ENCODE results near the gene ATN1.
"Not testable (repeated sequence)": the region's sequence is repeated elsewhere in the genome, so short reads cannot be mapped to it uniquely, and the experiment has no call there.

ATN1 gene

GRCh38 chr12:6904280-6905276 is 23.2 kb upstream of the ATN1 start, which contains the start of gene LRRC23:
LRRC23 (plus strand) TSS chr12:6904822; CDS start chr12:6905634, 812 bp downstream.
- peak; percentile 94 to 95 for DNase-seq (ENCODE audit: low read depth in 2 of 2, low spot score in 1 of 2)

- DNase-seq (ENCODE audit: low read depth in 2 of 2, low spot score in 1 of 2), result no peak
Measured at GRCh38 chr12:6905414-6906040, 22.2 kb upstream of the ATN1 start.

- not testable (repeated sequence) for DNase-seq (ENCODE audit: low read depth in 2 of 2, low spot score in 1 of 2)
Measured at GRCh38 chr12:6908141-6908540, 19.6 kb upstream of the ATN1 start.

GRCh38 chr12:6909421-6910145 is 18.2 kb upstream of the ATN1 start:
- no peak for DNase-seq (ENCODE audit: low read depth in 2 of 2, low spot score in 1 of 2)

GRCh38 chr12:6912164-6912935 is 15.4 kb upstream of the ATN1 start:
- DNase-seq (ENCODE audit: low read depth in 2 of 2, low spot score in 1 of 2), result no peak

- DNase-seq (ENCODE audit: low read depth in 2 of 2, low spot score in 1 of 2), result peak; percentile 61 to 81
Measured at GRCh38 chr12:6914246-6914946, 13.4 kb upstream of the ATN1 start, which contains the start of gene ENO2. ENO2 (plus strand) TSS chr12:6914580; CDS start chr12:6915833, 1,253 bp downstream.

DNA sequence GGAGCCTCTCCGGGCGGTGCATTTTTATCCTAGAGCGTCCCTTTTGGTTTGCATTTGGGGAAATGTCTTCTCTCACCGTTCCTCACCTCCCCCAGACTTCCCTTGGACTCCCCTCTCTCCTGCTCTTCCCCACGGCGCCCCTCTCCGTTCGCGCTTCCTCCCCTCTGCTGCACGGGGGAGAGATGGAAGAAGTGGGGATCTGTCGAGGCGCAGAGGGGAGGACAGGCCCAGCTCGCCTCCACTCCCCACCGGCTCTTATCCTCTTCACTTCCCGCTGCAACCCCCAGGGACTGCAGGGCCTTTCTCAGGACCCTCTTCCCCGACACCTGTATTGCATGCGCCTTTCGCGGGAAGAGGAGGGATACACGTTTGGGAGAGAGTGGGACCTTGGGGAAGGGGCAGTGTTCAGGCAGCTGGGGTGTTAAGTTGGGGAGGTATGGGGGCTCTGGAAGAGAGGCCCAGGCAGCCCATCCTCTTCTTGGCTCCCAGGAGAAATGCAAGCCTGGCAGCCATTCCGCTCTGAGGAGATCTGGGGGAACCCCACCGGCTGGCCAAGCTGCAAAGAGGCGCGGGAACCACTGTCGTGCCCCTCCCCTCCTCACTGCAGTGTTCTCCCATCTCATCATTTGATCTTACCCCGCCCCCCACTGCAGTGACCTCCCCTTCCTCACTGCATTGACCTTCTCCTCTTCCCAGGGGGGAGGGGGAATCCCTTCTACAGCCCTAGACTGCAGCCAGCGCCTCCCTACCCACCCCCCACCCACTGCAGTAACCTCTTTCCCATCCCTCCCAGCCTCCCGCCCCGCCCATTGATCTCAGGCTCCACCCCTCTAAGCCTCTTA is 12.6 kb upstream of the ATN1 start:
- no peak for DNase-seq (ENCODE audit: low read depth in 2 of 2, low spot score in 1 of 2)

GRCh38 chr12:6915789-6916285 is 11.9 kb upstream of the ATN1 start:
- DNase-seq (ENCODE audit: low read depth in 2 of 2, low spot score in 1 of 2), result no peak

- DNase-seq (ENCODE audit: low read depth in 2 of 2, low spot score in 1 of 2), result no peak
Measured at GRCh38 chr12:6916426-6917200, 11.1 kb upstream of the ATN1 start.

GRCh38 chr12:6917491-6918231 is 10.1 kb upstream of the ATN1 start:
- no peak for DNase-seq (ENCODE audit: low read depth in 2 of 2, low spot score in 1 of 2)

DNA sequence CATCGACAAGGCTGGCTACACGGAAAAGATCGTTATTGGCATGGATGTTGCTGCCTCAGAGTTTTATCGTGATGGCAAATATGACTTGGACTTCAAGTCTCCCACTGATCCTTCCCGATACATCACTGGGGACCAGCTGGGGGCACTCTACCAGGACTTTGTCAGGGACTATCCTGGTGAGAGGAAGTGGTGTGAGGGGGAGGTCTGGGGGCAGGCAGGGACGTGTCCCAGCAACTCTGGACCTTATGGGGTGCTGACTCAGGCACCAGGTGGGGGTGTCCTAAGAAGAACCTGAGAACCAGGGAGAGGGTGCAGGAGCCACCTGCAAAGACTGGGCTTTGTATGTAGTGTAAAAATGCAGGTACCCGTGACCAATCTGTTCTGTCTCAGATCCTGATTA is 8.2 kb upstream of the ATN1 start:
- DNase-seq (ENCODE audit: low read depth in 2 of 2, low spot score in 1 of 2), result no peak

- DNase-seq (ENCODE audit: low read depth in 2 of 2, low spot score in 1 of 2), result no peak
Measured at GRCh38 chr12:6921539-6921938, 6.2 kb upstream of the ATN1 start.

- no peak for DNase-seq (ENCODE audit: low read depth in 2 of 2, low spot score in 1 of 2)
Measured at GRCh38 chr12:6921996-6922946, 5.5 kb upstream of the ATN1 start.

GRCh38 chr12:6923003-6923732 is 4.6 kb upstream of the ATN1 start:
- no peak for DNase-seq (ENCODE audit: low read depth in 2 of 2, low spot score in 1 of 2)

DNA sequence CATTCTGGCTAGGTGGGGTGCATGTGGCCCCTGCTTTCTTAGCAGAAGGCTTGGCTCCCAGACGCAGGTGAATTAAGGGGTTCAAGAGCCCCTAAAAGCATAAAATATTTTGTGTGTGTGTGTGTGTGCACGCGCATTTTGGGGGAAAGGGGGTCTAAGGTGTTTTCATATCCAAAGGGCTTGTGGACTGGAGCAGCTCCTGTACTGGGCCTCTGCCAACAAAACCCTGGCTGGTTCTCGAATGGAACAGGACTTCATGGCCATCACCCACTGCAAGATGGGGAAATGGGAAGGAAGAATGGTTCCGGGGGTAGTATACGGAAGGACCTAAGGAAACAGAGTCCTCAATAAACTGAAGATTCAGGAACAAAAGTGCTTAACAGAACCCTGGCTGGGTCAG is 3.9 kb upstream of the ATN1 start:
- no peak for DNase-seq (ENCODE audit: low read depth in 2 of 2, low spot score in 1 of 2)

DNA sequence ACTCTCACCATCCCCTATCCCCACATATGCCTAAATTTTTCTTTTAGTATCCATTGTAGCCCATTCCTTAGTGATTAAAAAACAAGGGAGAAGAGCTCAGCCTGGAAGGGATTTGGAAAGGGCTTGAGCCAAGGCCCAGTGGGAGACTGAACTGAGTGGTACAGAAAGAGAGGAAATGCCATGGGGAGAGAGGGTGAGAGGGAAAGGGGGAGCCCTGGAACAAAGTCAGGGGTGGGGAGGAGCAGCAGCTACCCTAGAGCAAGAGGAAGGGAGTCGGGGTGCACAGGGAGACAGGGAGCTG is 2.6 kb upstream of the ATN1 start:
- DNase-seq (ENCODE audit: low read depth in 2 of 2, low spot score in 1 of 2), result no peak

All from stimulated activated CD8-positive, alpha-beta memory T cell treated with anti-CD3 and anti-CD28 coated beads, Interleukin-4, amount 100 ng/mL, for 4 hours (primary cell).